GM12872 (cell line): ENCODE measurements around the gene SERPINB10.

Experiments
- CTCF ChIP-seq: IDR thresholded peaks from 3 replicates; pipeline ENCODE4 v1.5.1; 2011; ENCODE audit warnings: low read depth, mild to moderate bottlenecking, low read length, moderate library complexity; ENCODE audit not compliant: insufficient read depth

Gene SERPINB10

GRCh38 chr18:63953811-63954210, 46.1 kb downstream of the SERPINB10 start:
- no peak for TF ChIP-seq CTCF

- TF ChIP-seq CTCF: no peak
Observed at GRCh38 chr18:63956755-63957154, 49.0 kb downstream of the SERPINB10 start.

GRCh38 chr18:63960891-63961290, 53.1 kb downstream of the SERPINB10 start:
- TF ChIP-seq CTCF: no peak

- TF ChIP-seq CTCF: no peak
Observed at GRCh38 chr18:63961435-63961980, 53.8 kb downstream of the SERPINB10 start.

- no peak for TF ChIP-seq CTCF
Observed at GRCh38 chr18:63962137-63962536, 54.4 kb downstream of the SERPINB10 start.

- TF ChIP-seq CTCF: peak; percentile 89
Observed at GRCh38 chr18:63963615-63964256, 56.0 kb downstream of the SERPINB10 start.

- no peak for TF ChIP-seq CTCF
Observed at GRCh38 chr18:63964908-63965307, 57.1 kb downstream of the SERPINB10 start.
